Measurements from ENCODE around the gene TCIRG1. TPM values are rescaled to one million over a fixed set of nuclear protein-coding genes. Genes with fewer than 3 reads are reported as not detected.

The TCIRG1 gene
- total RNA-seq, 5 donors from 2014 or later (not counting 1 experiment from before 2014, with no cell fraction given), result 184 to 292 (median 246) TPM

- Mint-ChIP-seq H3K4me1 (peaks cover under 1 to 6% (median 1%) of the 10 kb centered on the region in 3 donors), H3K9me3 (no peaks in the 10 kb centered on the region), H3K27me3 (peaks cover 0 to 3% of the 10 kb centered on the region in 2 donors), H3K36me3 (no peaks in the 10 kb centered on the region), H3K27ac (no peak overlapping the region), H3K4me3 (no peak overlapping the region)
- Histone ChIP-seq H3K27me3 (replicated peaks in 1 of 2; ENCODE audit: control insufficient read depth in 2 of 2, extremely low read depth in 1 of 2, insufficient read depth in 2 of 2, low read length in 1 of 2) (peaks cover 0 to 32% of the 10 kb centered on the region in 2 experiments), H3K4me1 (ENCODE audit: control insufficient read depth in 1 of 2, extremely low read depth in 1 of 2, insufficient read depth in 2 of 2, low read length in 2 of 2) (peaks cover 0 to 9% of the 10 kb centered on the region in 2 experiments), H3K4me3 (ENCODE audit: control insufficient read depth in 1 of 2, extremely low read depth in 1 of 2, low read length in 1 of 2) (no peak overlapping the region), H3K27ac (ENCODE audit: low read length) (no peak overlapping the region), H3K36me3 (ENCODE audit: control insufficient read depth in 2 of 2, extremely low read depth in 1 of 2, insufficient read depth in 1 of 2, low read length in 1 of 2) (no peaks in the 10 kb centered on the region), H3K9me3 (no peaks in the 10 kb centered on the region)
- ChIA-PET CTCF (no interaction called here), POLR2A (no interaction called here)
- ATAC-seq (replicated peaks in 1 of 4) (no peak), DNase-seq (no peak)
- WGBS (ENCODE audit: insufficient coverage), result 55% methylated on average over 10 of the region's 16 CpGs
Measured at GRCh38 chr11:68014157-68014946, 24.5 kb upstream of the TCIRG1 start.

GRCh38 chr11:68014947-68015447, 23.8 kb upstream of the TCIRG1 start:
- DNase-seq, result no peak
- Mint-ChIP-seq H3K4me1 (peaks cover 0 to 1% (median 0%) of the 10 kb centered on the region in 3 donors), H3K4me3 (no peak overlapping the region), H3K27ac (no peak overlapping the region), H3K27me3 (peaks cover 0 to 3% of the 10 kb centered on the region in 2 donors), H3K36me3 (no peaks in the 10 kb centered on the region), H3K9me3 (no peaks in the 10 kb centered on the region)
- Histone ChIP-seq H3K9me3 (no peaks in the 10 kb centered on the region), H3K4me3 (ENCODE audit: control insufficient read depth in 1 of 2, extremely low read depth in 1 of 2, low read length in 1 of 2) (no peak overlapping the region), H3K4me1 (ENCODE audit: control insufficient read depth in 1 of 2, extremely low read depth in 1 of 2, insufficient read depth in 2 of 2, low read length in 2 of 2) (peaks cover 0 to 3% of the 10 kb centered on the region in 2 experiments), H3K27me3 (replicated peaks in 1 of 2; ENCODE audit: control insufficient read depth in 2 of 2, extremely low read depth in 1 of 2, insufficient read depth in 2 of 2, low read length in 1 of 2) (peaks cover 0 to 32% of the 10 kb centered on the region in 2 experiments), H3K36me3 (ENCODE audit: control insufficient read depth in 2 of 2, extremely low read depth in 1 of 2, insufficient read depth in 1 of 2, low read length in 1 of 2) (no peaks in the 10 kb centered on the region), H3K27ac (ENCODE audit: low read length) (no peak overlapping the region)
- WGBS (ENCODE audit: insufficient coverage), result 82% methylated on average over 18 of the region's 19 CpGs
- POLR2A ChIA-PET, result no interaction called here
- CTCF ChIA-PET, result no interaction called here
- no peak for ATAC-seq (replicated peaks in 1 of 4)

- Mint-ChIP-seq H3K36me3 (no peaks in the 10 kb centered on the region), H3K4me3 (no peak overlapping the region), H3K9me3 (no peaks in the 10 kb centered on the region), H3K27ac (no peak overlapping the region), H3K27me3 (peaks cover 0 to 3% of the 10 kb centered on the region in 2 donors), H3K4me1 (no peaks in the 10 kb centered on the region)
- Histone ChIP-seq H3K4me1 (ENCODE audit: control insufficient read depth in 1 of 2, extremely low read depth in 1 of 2, insufficient read depth in 2 of 2, low read length in 2 of 2) (no peaks in the 10 kb centered on the region), H3K27me3 (replicated peaks in 1 of 2; ENCODE audit: control insufficient read depth in 2 of 2, extremely low read depth in 1 of 2, insufficient read depth in 2 of 2, low read length in 1 of 2) (peaks cover 0 to 30% of the 10 kb centered on the region in 2 experiments), H3K4me3 (ENCODE audit: control insufficient read depth in 1 of 2, extremely low read depth in 1 of 2, low read length in 1 of 2) (no peak overlapping the region), H3K36me3 (ENCODE audit: control insufficient read depth in 2 of 2, extremely low read depth in 1 of 2, insufficient read depth in 1 of 2, low read length in 1 of 2) (no peaks in the 10 kb centered on the region), H3K9me3 (no peaks in the 10 kb centered on the region), H3K27ac (ENCODE audit: low read length) (no peak overlapping the region)
- ATAC-seq (replicated peaks in 1 of 4), result no peak
- no peak for DNase-seq
- POLR2A ChIA-PET, result no interaction called here
- CTCF ChIA-PET, result no interaction called here
- 90% methylated on average over 3 of the region's 8 CpGs for WGBS (ENCODE audit: insufficient coverage)
Measured at GRCh38 chr11:68015467-68015866, 23.4 kb upstream of the TCIRG1 start.

GRCh38 chr11:68016161-68016903, 22.5 kb upstream of the TCIRG1 start:
- ChIA-PET POLR2A (no interaction called here), CTCF (no interaction called here)
- DNase-seq, result no peak
- Mint-ChIP-seq H3K27me3 (peaks cover 0 to 3% of the 10 kb centered on the region in 2 donors), H3K4me3 (no peak overlapping the region), H3K4me1 (no peaks in the 10 kb centered on the region), H3K36me3 (no peaks in the 10 kb centered on the region), H3K9me3 (no peaks in the 10 kb centered on the region), H3K27ac (no peak overlapping the region)
- Histone ChIP-seq H3K4me3 (ENCODE audit: control insufficient read depth in 1 of 2, extremely low read depth in 1 of 2, low read length in 1 of 2) (no peak overlapping the region), H3K36me3 (ENCODE audit: control insufficient read depth in 2 of 2, extremely low read depth in 1 of 2, insufficient read depth in 1 of 2, low read length in 1 of 2) (no peaks in the 10 kb centered on the region), H3K27ac (ENCODE audit: low read length) (no peak overlapping the region), H3K4me1 (ENCODE audit: control insufficient read depth in 1 of 2, extremely low read depth in 1 of 2, insufficient read depth in 2 of 2, low read length in 2 of 2) (no peaks in the 10 kb centered on the region), H3K27me3 (replicated peaks in 1 of 2; ENCODE audit: control insufficient read depth in 2 of 2, extremely low read depth in 1 of 2, insufficient read depth in 2 of 2, low read length in 1 of 2) (peaks cover 0 to 35% of the 10 kb centered on the region in 2 experiments), H3K9me3 (no peaks in the 10 kb centered on the region)
- 83% methylated on average over 12 of the region's 13 CpGs for WGBS (ENCODE audit: insufficient coverage)
- no peak for ATAC-seq (replicated peaks in 1 of 4)

- H3K36me3 Mint-ChIP-seq, result no peaks in the 10 kb centered on the region
- no peak overlapping the region for H3K4me3 ChIP-seq (ENCODE audit: control insufficient read depth in 1 of 2, extremely low read depth in 1 of 2, low read length in 1 of 2)
- WGBS (ENCODE audit: insufficient coverage), result 76% methylated on average over 14 of the region's 16 CpGs
- H3K4me1 Mint-ChIP-seq, result no peaks in the 10 kb centered on the region
- no peaks in the 10 kb centered on the region for H3K36me3 ChIP-seq (ENCODE audit: control insufficient read depth in 2 of 2, extremely low read depth in 1 of 2, insufficient read depth in 1 of 2, low read length in 1 of 2)
- H3K9me3 Mint-ChIP-seq, result no peaks in the 10 kb centered on the region
- no peaks in the 10 kb centered on the region for H3K27me3 Mint-ChIP-seq
- no peaks in the 10 kb centered on the region for H3K4me1 ChIP-seq (ENCODE audit: control insufficient read depth in 1 of 2, extremely low read depth in 1 of 2, insufficient read depth in 2 of 2, low read length in 2 of 2)
- ATAC-seq (replicated peaks in 1 of 4), result no peak
- H3K27me3 ChIP-seq (replicated peaks in 1 of 2; ENCODE audit: control insufficient read depth in 2 of 2, extremely low read depth in 1 of 2, insufficient read depth in 2 of 2, low read length in 1 of 2), result peaks cover 0 to 30% of the 10 kb centered on the region in 2 experiments
- no peak overlapping the region for H3K4me3 Mint-ChIP-seq
- no peak overlapping the region for H3K27ac Mint-ChIP-seq
- ChIA-PET POLR2A (no interaction called here), CTCF (no interaction called here)
- no peak for DNase-seq
- H3K27ac ChIP-seq (ENCODE audit: low read length), result no peak overlapping the region
- H3K9me3 ChIP-seq, result no peaks in the 10 kb centered on the region
Measured at GRCh38 chr11:68016904-68017817, 21.7 kb upstream of the TCIRG1 start.

All from T-cell (primary cell).